Lung (tissue), 16 donors: ENCODE data around the gene DYDC1. TPM values are rescaled to one million over a fixed set of nuclear protein-coding genes. Genes with fewer than 3 reads are reported as not detected.
A peak's percentile ranks its signal among the peaks of the same experiment; 100 is the strongest.

Experiments
- ATAC-seq: fragments of 200-7000 bp; cut with Tn5 transposase; one replicate; pipeline ENCODE4 v1.9.1; 2020; ENCODE audit warnings: moderate number of reproducible peaks; ENCODE audit not compliant: insufficient read depth, low FRiP score
- DNase-seq, 3 donors: peaks; one replicate each; pipeline ENCODE4 v3.0.0-alpha.2; 2013 to 2017
- H3K27ac ChIP-seq, 2 donors: one replicate each; pipeline ENCODE4 v1.5.1; 2013; ENCODE audit warnings: mild to moderate bottlenecking in 2 of 2, moderate library complexity in 2 of 2, control low read depth in 1 of 2, inconsistent platforms in 1 of 2, low read depth in 1 of 2, low read length in 1 of 2
- H3K27me3 ChIP-seq, 3 donors: one replicate each; pipeline ENCODE4 v1.5.1; 2013; ENCODE audit warnings: low read length in 2 of 3; ENCODE audit not compliant: control insufficient read depth in 3 of 3, insufficient read depth in 3 of 3
- H3K36me3 ChIP-seq, 4 donors: one replicate each; pipeline ENCODE4 v1.5.1; 2013; ENCODE audit warnings: low read length in 4 of 4, mild to moderate bottlenecking in 1 of 4, moderate library complexity in 1 of 4; ENCODE audit not compliant: control insufficient read depth in 4 of 4, insufficient read depth in 4 of 4
- H3K4me1 ChIP-seq, 5 donors: one replicate each; pipeline ENCODE4 v1.5.1; 2013; ENCODE audit warnings: low read length in 5 of 5, mild to moderate bottlenecking in 2 of 5, moderate library complexity in 1 of 5; ENCODE audit not compliant: control insufficient read depth in 5 of 5, insufficient read depth in 5 of 5
- H3K4me3 ChIP-seq: one replicate; pipeline ENCODE4 v1.5.1; 2013; ENCODE audit warnings: mild to moderate bottlenecking, control low read depth, moderate library complexity
- H3K9ac ChIP-seq, 2 donors: one replicate each; pipeline ENCODE4 v1.5.1; 2013; ENCODE audit warnings: low read length in 2 of 2, control low read depth in 1 of 2; ENCODE audit not compliant: insufficient read depth in 1 of 2
- H3K9me3 ChIP-seq, 4 donors: one replicate each; pipeline ENCODE4 v1.5.1; 2013; ENCODE audit warnings: low read length in 3 of 4, mild to moderate bottlenecking in 1 of 4, moderate library complexity in 1 of 4; ENCODE audit not compliant: control insufficient read depth in 4 of 4, insufficient read depth in 3 of 4
- CTCF ChIP-seq: IDR thresholded peaks from 2 replicates; pipeline ENCODE4 v1.5.1; 2012; ENCODE audit warnings: mild to moderate bottlenecking; ENCODE audit errors: control extremely low read depth, extremely low read depth
- WGBS, 2 donors: extraction: QIAGEN DNeasy Blood & Tissue Kit; methylation state at CpG; one replicate each; pipeline ENCODE4 v1.1.7; 2013; 5-methylcytosine and 5-hydroxymethylcytosine counted together
- long read RNA-seq, 5 donors: transcript quantifications; one replicate each; lab custom pipeline, GENCODE V29; 2026
- polyA plus RNA-seq, 2 donors: library from polyadenylated mRNA; stranded (reverse); fragments of 200-250 nt; gene quantifications; one replicate each; pipeline ENCODE4 v1.2.1, GENCODE V29; 2013
- total RNA-seq, 2 donors: library from RNA; depleted of rRNA in 1 of 2; stranded (reverse); fragments of >200 nt in 1 of 2; gene quantifications; one replicate each; pipeline ENCODE4 v1.2.1, GENCODE V29; 2014 to 2021
- donor health status: control.
- donor health status: control.
- donor health status: Bipolar disorder and iron deficiency.
- donor health status: healthy.
- donor health status: DM: yes; HTN: yes; CAD: no.

The DYDC1 gene
- total RNA-seq: 1 to 10 TPM; 2.4 TPM
- polyA plus RNA-seq: 1 to 10 TPM; 1.5 TPM
- long read RNA-seq, donor 1: 0 reads
- long read RNA-seq, donor 2: 0 reads
- long read RNA-seq, donor 3: 0 reads
- long read RNA-seq, donor 4: 0 reads
- long read RNA-seq, donor 5: 0 reads

DNA sequence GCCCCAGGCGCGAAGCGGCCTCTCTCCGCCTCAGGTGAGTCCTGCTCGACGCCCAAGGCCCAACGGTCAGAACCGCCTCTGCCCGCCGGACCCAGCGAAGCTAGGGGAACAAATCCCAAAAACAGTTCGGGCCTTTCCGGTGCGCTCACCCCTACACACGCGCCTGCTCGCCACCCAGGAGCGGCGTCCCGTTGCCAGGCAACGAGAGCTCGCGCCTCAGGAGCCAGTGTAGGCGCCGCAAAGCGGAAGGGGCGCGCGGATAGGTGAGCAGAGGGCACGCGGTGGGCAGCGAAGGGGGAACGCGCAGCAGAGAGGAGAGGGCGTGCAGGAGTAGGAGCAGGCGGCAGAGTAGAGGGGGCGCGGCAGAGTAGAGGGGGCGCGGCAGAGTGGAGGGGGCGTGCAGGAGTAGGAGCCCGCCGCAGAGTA is at the start of gene DYDC1, which contains the start of gene DYDC2:
Gene DYDC1 (minus strand): TSS at position 193 of the 426 bp plus-strand sequence. CDS start 4,154 bp downstream, outside the sequence.
Gene DYDC2 (plus strand): TSS at position 219 of the 426 bp plus-strand sequence. CDS start 5,663 bp downstream, outside the sequence.
- TF ChIP-seq CTCF: no peak
- DNase-seq: peak; percentile 72 to 82 (median 76)
- Histone ChIP-seq H3K4me1 (peaks cover 0 to 11% (median 3%) of the 10 kb centered on the region in 5 donors), H3K9me3 (peaks cover 0 to 8% (median 0%) of the 10 kb centered on the region in 4 donors), H3K27ac (no peak within 1 kb of the TSS), H3K9ac (peak within 1 kb of the TSS in 1 of 2 donors; percentile 25), H3K27me3 (peaks cover 0 to 3% (median 0%) of the 10 kb centered on the region in 3 donors), H3K36me3 (no peaks in the 10 kb centered on the region), H3K4me3 (peak within 1 kb of the TSS; percentile 38)
- no peak for ATAC-seq
- 3% methylated on average over 41 to 43 of the region's 43 CpGs for WGBS, 2 donors

DNA sequence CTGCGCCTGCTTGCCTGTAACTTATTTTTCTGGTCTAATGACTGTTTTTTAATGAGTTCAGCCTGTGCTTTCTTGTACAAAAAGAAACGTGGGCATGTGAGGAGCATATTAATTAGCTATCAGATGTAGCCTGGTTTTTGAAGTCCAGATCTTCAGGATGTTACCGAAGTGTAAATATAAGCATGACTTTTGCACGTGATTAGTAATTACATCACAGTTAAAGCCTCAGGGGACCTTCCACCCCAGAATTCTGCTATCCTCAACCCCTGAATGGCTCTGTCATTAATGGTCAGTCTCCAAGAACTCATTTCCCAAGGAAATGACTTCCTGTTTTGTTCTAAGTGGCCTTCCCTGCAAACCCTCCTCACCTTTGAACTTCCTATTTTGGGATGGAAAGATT is 49.6 kb upstream of the DYDC1 start:
- H3K27ac ChIP-seq: no peak overlapping the region
- 70 to 84% methylated on average over 4 of the region's 4 CpGs for WGBS, 2 donors
- no peak overlapping the region for H3K9ac ChIP-seq
- H3K9me3 ChIP-seq: no peaks in the 10 kb centered on the region
- DNase-seq (no peak), ATAC-seq (no peak)
- H3K27me3 ChIP-seq: no peaks in the 10 kb centered on the region
- no peaks in the 10 kb centered on the region for H3K36me3 ChIP-seq
- peaks cover under 1 to 31% (median 10%) of the 10 kb centered on the region in 5 donors for H3K4me1 ChIP-seq
- H3K4me3 ChIP-seq: no peak overlapping the region
- TF ChIP-seq CTCF: no peak

DNA sequence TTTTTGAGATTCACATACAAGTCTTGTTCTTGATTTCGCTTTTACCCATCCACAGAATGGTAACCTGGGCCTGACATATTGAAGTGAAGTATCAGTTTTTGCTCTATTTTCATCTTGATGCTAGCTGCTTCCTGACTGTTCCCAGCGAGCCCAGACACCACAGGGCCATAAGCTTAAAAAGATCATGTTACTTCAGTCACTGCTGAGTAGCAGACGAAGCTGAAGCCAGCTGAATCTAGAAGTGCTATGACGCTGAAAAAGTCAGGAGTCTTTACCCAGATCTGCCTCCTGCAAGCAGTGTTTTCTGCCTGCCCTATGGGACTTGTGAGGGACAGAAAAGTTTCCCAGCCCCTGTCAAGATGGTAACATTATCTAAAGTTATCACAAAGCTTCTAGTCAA is 49.1 kb upstream of the DYDC1 start:
- WGBS, 2 donors: 77 to 86% methylated on average over 4 of the region's 4 CpGs
- H3K27ac ChIP-seq: no peak overlapping the region
- DNase-seq: peak in 2 of 3 donors; percentile 61 to 83

More for the DNA sequence above, 49.1 kb upstream of the DYDC1 start:
- ATAC-seq: no peak
- H3K36me3 ChIP-seq: no peaks in the 10 kb centered on the region
- H3K27me3 ChIP-seq: no peaks in the 10 kb centered on the region
- no peak overlapping the region for H3K4me3 ChIP-seq
- H3K4me1 ChIP-seq: peaks cover 0 to 25% (median 7%) of the 10 kb centered on the region in 5 donors
- no peaks in the 10 kb centered on the region for H3K9me3 ChIP-seq
- no peak overlapping the region for H3K9ac ChIP-seq
- no peak for TF ChIP-seq CTCF
